ENCODE measurements around the gene SLC6A16.
A peak's percentile ranks its signal among the peaks of the same experiment; 100 is the strongest.
"Not testable (repeated sequence)": the region's sequence is repeated elsewhere in the genome, so short reads cannot be mapped to it uniquely, and the experiment has no call there.

SLC6A16 gene

GRCh38 chr19:49324801-49325576 is at the start of gene SLC6A16:
Gene SLC6A16, minus strand, starts transcription at chr19:49325191. Its CDS starts 13,844 bp downstream, at chr19:49311347.
- no peak for DNase-seq (ENCODE audit: low read depth)

GRCh38 chr19:49373174-49373573 is 48.2 kb upstream of the SLC6A16 start:
- DNase-seq (ENCODE audit: low read depth): not testable (repeated sequence)

- no peak for DNase-seq (ENCODE audit: low read depth)
These were observed 46.2 kb upstream of the SLC6A16 start for GRCh38 chr19:49371184-49371583.

- DNase-seq (ENCODE audit: low read depth): no peak
These were observed 43.8 kb upstream of the SLC6A16 start for GRCh38 chr19:49368711-49369358.

GRCh38 chr19:49366110-49366509 is 41.1 kb upstream of the SLC6A16 start:
- no peak for DNase-seq (ENCODE audit: low read depth)

GRCh38 chr19:49364083-49364737 is 39.2 kb upstream of the SLC6A16 start:
- no peak for DNase-seq (ENCODE audit: low read depth)

- DNase-seq (ENCODE audit: low read depth): peak; percentile 98
These were observed 38.5 kb upstream of the SLC6A16 start, which contains the start of gene DKKL1 for GRCh38 chr19:49363268-49364082. Gene DKKL1, plus strand, starts transcription at chr19:49363877. Its CDS starts 122 bp downstream, at chr19:49363999.

GRCh38 chr19:49362929-49363267 is 37.9 kb upstream of the SLC6A16 start:
- DNase-seq (ENCODE audit: low read depth): no peak

- DNase-seq (ENCODE audit: low read depth): no peak
These were observed 37.3 kb upstream of the SLC6A16 start, which contains the start of gene TEAD2 for GRCh38 chr19:49362048-49362928. Gene TEAD2, minus strand, starts transcription at chr19:49362416. Its CDS starts 2,341 bp downstream, at chr19:49360075.

GRCh38 chr19:49361438-49362047 is 36.6 kb upstream of the SLC6A16 start:
- no peak for DNase-seq (ENCODE audit: low read depth)

GRCh38 chr19:49359851-49360820 is 35.1 kb upstream of the SLC6A16 start:
- no peak for DNase-seq (ENCODE audit: low read depth)

- no peak for DNase-seq (ENCODE audit: low read depth)
These were observed 32.2 kb upstream of the SLC6A16 start for GRCh38 chr19:49357186-49357585.

- DNase-seq (ENCODE audit: low read depth): no peak
These were observed 31.4 kb upstream of the SLC6A16 start for GRCh38 chr19:49356382-49356781.

GRCh38 chr19:49355909-49356353 is 30.9 kb upstream of the SLC6A16 start:
- no peak for DNase-seq (ENCODE audit: low read depth)

GRCh38 chr19:49349567-49349966 is 24.6 kb upstream of the SLC6A16 start:
- DNase-seq (ENCODE audit: low read depth): no peak

GRCh38 chr19:49348305-49349189 is 23.6 kb upstream of the SLC6A16 start:
- DNase-seq (ENCODE audit: low read depth): no peak

- no peak for DNase-seq (ENCODE audit: low read depth)
These were observed 22.8 kb upstream of the SLC6A16 start for GRCh38 chr19:49347835-49348234.

- no peak for DNase-seq (ENCODE audit: low read depth)
These were observed 22.2 kb upstream of the SLC6A16 start for GRCh38 chr19:49347191-49347590.
